ENCODE results near the gene GLIS1. TPM values are rescaled to one million over a fixed set of nuclear protein-coding genes. Genes with fewer than 3 reads are reported as not detected.

The GLIS1 gene
- total and polyA plus RNA-seq, 10 of the 15 experiments (the other 5 are each of a cell fraction or from before 2014, with no cell fraction given), result not detected

- Histone ChIP-seq H3K9me3 (replicated peaks; ENCODE audit: control insufficient read depth, insufficient read depth, low read length) (no peaks in the 10 kb centered on the region), H3K9ac (ENCODE audit: control insufficient read depth, insufficient read depth, low read length) (no peak overlapping the region), H3K27me3 (replicated peaks in 1 of 2; ENCODE audit: control insufficient read depth in 2 of 2, insufficient read depth in 2 of 2, low read length in 1 of 2) (no peaks in the 10 kb centered on the region; a peak in 3 of 4 replicates), H3K4me1 (ENCODE audit: control insufficient read depth, insufficient read depth, low read length) (no peaks in the 10 kb centered on the region), H3K79me2 (ENCODE audit: control insufficient read depth, insufficient read depth, low read length) (no peaks in the 10 kb centered on the region), H3K4me2 (ENCODE audit: control insufficient read depth, insufficient read depth) (no peak overlapping the region), H3K27ac (ENCODE audit: control insufficient read depth, insufficient read depth) (no peak overlapping the region), H3K36me3 (ENCODE audit: control insufficient read depth in 2 of 2, insufficient read depth in 2 of 2, low read length in 1 of 2) (no peaks in the 10 kb centered on the region), H3K4me3 (no peak overlapping the region), H4K20me1 (ENCODE audit: control insufficient read depth, insufficient read depth) (no peaks in the 10 kb centered on the region), H2AFZ (ENCODE audit: control insufficient read depth, low read depth, low read length) (no peak overlapping the region)
- BruUV-seq (replicated peaks), result no TSS peak
- WGBS (ENCODE audit: insufficient coverage, insufficient replicate concordance, low lambda C conversion rate, missing lambda C conversion rate), result 43% methylated on average over 7 of the region's 7 CpGs
- SMC1A ChIA-PET (ENCODE audit: uncharacterized antibody, unreplicated experiment), result no interaction called here
- CTCF ChIA-PET, result interaction anchor here (0.6 kb wide), 1 partner anchor 25 kb away, joined by 3 read pairs; no protein-coding TSS in a partner anchor
- in situ Hi-C loops (cut with MboI) (no loop called here), intact Hi-C loops (cut with micrococcal nuclease; ENCODE audit: unreplicated experiment) (no loop called here)
- POLR2A ChIA-PET, result no interaction called here
- ATAC-seq (no peak), DNase-seq (ENCODE audit: low read depth, low spot score) (no peak), FAIRE-seq (no peak)
- RAD21 ChIA-PET (ENCODE audit: unreplicated experiment), result no interaction called here
- TF ChIP-seq CREM (IDR thresholded peaks at IDR 0.05; ENCODE audit: low read depth) (no peak), TCF3 (IDR thresholded peaks at IDR 0.05; ENCODE audit: borderline replicate concordance, insufficient read depth, low read depth, low read length) (no peak), NRF1 (conservative IDR thresholded peaks at IDR 0.05; ENCODE audit: low read depth, low read length) (no peak), ZNF622 (IDR thresholded peaks at IDR 0.05) (no peak), SUZ12 (IDR thresholded peaks at IDR 0.05; ENCODE audit: unreplicated experiment) (no peak), CREB1 (IDR thresholded peaks at IDR 0.05; ENCODE audit: low read depth) (no peak), IKZF1 (conservative IDR thresholded peaks at IDR 0.05) (no peak), SIN3A (IDR thresholded peaks at IDR 0.05; ENCODE audit: low read depth, low read length) (no peak), EP300 (IDR thresholded peaks at IDR 0.05; ENCODE audit: borderline replicate concordance in 1 of 2, control insufficient read depth in 1 of 2, low read depth in 2 of 2, low read length in 2 of 2) (no peak)
Observed at GRCh38 chr1:53535846-53536245, 203.1 kb downstream of the GLIS1 start.

GRCh38 chr1:53535226-53535625 is 203.7 kb downstream of the GLIS1 start:
- ChIA-PET POLR2A (no interaction called here), RAD21 (ENCODE audit: unreplicated experiment) (no interaction called here), SMC1A (ENCODE audit: uncharacterized antibody, unreplicated experiment) (no interaction called here), CTCF (no interaction called here)
- Histone ChIP-seq H3K27me3 (replicated peaks in 1 of 2; ENCODE audit: control insufficient read depth in 2 of 2, insufficient read depth in 2 of 2, low read length in 1 of 2) (peaks cover 0 to 2% of the 10 kb centered on the region in 2 experiments), H3K4me2 (ENCODE audit: control insufficient read depth, insufficient read depth) (no peak overlapping the region), H3K9me3 (replicated peaks; ENCODE audit: control insufficient read depth, insufficient read depth, low read length) (no peaks in the 10 kb centered on the region), H3K79me2 (ENCODE audit: control insufficient read depth, insufficient read depth, low read length) (no peaks in the 10 kb centered on the region), H3K27ac (ENCODE audit: control insufficient read depth, insufficient read depth) (no peak overlapping the region), H3K4me1 (ENCODE audit: control insufficient read depth, insufficient read depth, low read length) (no peaks in the 10 kb centered on the region), H4K20me1 (ENCODE audit: control insufficient read depth, insufficient read depth) (no peaks in the 10 kb centered on the region), H3K4me3 (no peak overlapping the region), H2AFZ (ENCODE audit: control insufficient read depth, low read depth, low read length) (no peak overlapping the region), H3K9ac (ENCODE audit: control insufficient read depth, insufficient read depth, low read length) (no peak overlapping the region), H3K36me3 (ENCODE audit: control insufficient read depth in 2 of 2, insufficient read depth in 2 of 2, low read length in 1 of 2) (no peaks in the 10 kb centered on the region)
- no peak for DNase-seq (ENCODE audit: low read depth, low spot score)
- TF ChIP-seq RCOR1 (conservative IDR thresholded peaks at IDR 0.05; ENCODE audit: low read depth, low read length), result no peak
- TF ChIP-seq NFYB (IDR thresholded peaks at IDR 0.05; ENCODE audit: insufficient read depth, low read depth, low read length), result no peak
- TF ChIP-seq CHD1 (IDR thresholded peaks at IDR 0.05; ENCODE audit: low read depth, low read length), result no peak
- TF ChIP-seq NBN (IDR thresholded peaks at IDR 0.05), result no peak
- in situ Hi-C loops (cut with MboI) (no loop called here), intact Hi-C loops (cut with micrococcal nuclease; ENCODE audit: unreplicated experiment) (no loop called here)
- no peak for FAIRE-seq
- BruUV-seq (replicated peaks), result no TSS peak
- no peak for ATAC-seq
- 36% methylated on average over 5 of the region's 5 CpGs for WGBS (ENCODE audit: insufficient coverage, insufficient replicate concordance, low lambda C conversion rate, missing lambda C conversion rate)

All from GM12878 (cell line).